ENCODE results near the gene TMEM201.

The TMEM201 gene

GRCh38 chr1:9654051-9654833 lies 65.5 kb downstream of the TMEM201 start:
- DNase-seq = peak; percentile 15

GRCh38 chr1:9654834-9655723 lies 66.4 kb downstream of the TMEM201 start:
- DNase-seq = peak; percentile 33

GRCh38 chr1:9655836-9656235 lies 67.1 kb downstream of the TMEM201 start:
- DNase-seq = no peak

GRCh38 chr1:9657521-9658032 lies 68.9 kb downstream of the TMEM201 start:
- DNase-seq = no peak

- DNase-seq = no peak
Observed at GRCh38 chr1:9658199-9658598, 69.5 kb downstream of the TMEM201 start.

- no peak for DNase-seq
Observed at GRCh38 chr1:9659328-9659727, 70.6 kb downstream of the TMEM201 start.

GRCh38 chr1:9663257-9663656 lies 74.5 kb downstream of the TMEM201 start:
- DNase-seq = no peak

All from activated gamma-delta T cell treated with Interleukin-2 at 50 U/mL for 16 hours (primary cell).